Kidney (tissue), 14 donors: ENCODE results near the gene YPEL1. TPM values are rescaled to one million over a fixed set of nuclear protein-coding genes. Genes with fewer than 3 reads are reported as not detected.

ENCODE experiments used
- DNase-seq, 5 donors: peaks; one replicate each; pipeline ENCODE4 v3.0.0-alpha.2; 2013 to 2020
- FAIRE-seq: peaks from 2 replicates; lab custom pipeline; 2012; peaks lifted over from hg19 to GRCh38; lab: Jason Lieb, UNC
- H3K27ac ChIP-seq, 2 donors: one replicate each; pipeline ENCODE4 v1.7.0; 2013; ENCODE audit warnings: low read depth in 2 of 2, low read length in 2 of 2, inconsistent platforms in 1 of 2
- H3K27me3 ChIP-seq: one replicate; pipeline ENCODE4 v1.7.1; 2013; ENCODE audit warnings: low read length, inconsistent platforms; ENCODE audit not compliant: control insufficient read depth, insufficient read depth
- H3K36me3 ChIP-seq, 3 donors: one replicate each; pipeline versions ENCODE4 v1.7.0 to v1.7.1; 2013; ENCODE audit warnings: low read length in 3 of 3, control low read depth in 1 of 3, inconsistent platforms in 1 of 3; ENCODE audit not compliant: insufficient read depth in 3 of 3, control insufficient read depth in 2 of 3
- H3K4me1 ChIP-seq, 3 donors: one replicate each; pipeline versions ENCODE4 v1.7.0 to v1.7.1; 2013; ENCODE audit warnings: low read length in 3 of 3, inconsistent platforms in 1 of 3, low read depth in 1 of 3; ENCODE audit not compliant: control insufficient read depth in 2 of 3, insufficient read depth in 2 of 3
- H3K4me3 ChIP-seq, 3 donors: one replicate each; pipeline versions ENCODE4 v1.7.0 to v1.8.1; 2013; ENCODE audit warnings: low read length in 3 of 3, control low read depth in 1 of 3, inconsistent platforms in 1 of 3
- H3K9ac ChIP-seq, 3 donors: one replicate each; pipeline versions ENCODE4 v1.7.0 to v1.7.1; 2013; ENCODE audit warnings: low read length in 3 of 3, control low read depth in 1 of 3, inconsistent platforms in 1 of 3
- H3K9me3 ChIP-seq, 3 donors: one replicate each; pipeline versions ENCODE4 v1.7.0 to v1.7.1; 2013; ENCODE audit warnings: low read length in 3 of 3, control low read depth in 1 of 3, inconsistent platforms in 1 of 3; ENCODE audit not compliant: control insufficient read depth in 2 of 3, insufficient read depth in 1 of 3
- CTCF ChIP-seq: IDR thresholded peaks from 3 replicates; pipeline ENCODE4 v1.5.1; 2012; ENCODE audit warnings: mild to moderate bottlenecking, moderate library complexity, borderline replicate concordance; ENCODE audit not compliant: insufficient read depth; ENCODE audit errors: extremely low read depth
- intact Hi-C: fragments of 100-400 bp; cut with DNase I; formaldehyde crosslinking; loops from one replicate; pipeline ENCODE4 v1.11.1; 2022
- polyA plus RNA-seq: library from polyadenylated mRNA; stranded (reverse); fragments of 350-450 nt; fragmentation: Illumina TruSeq; extraction: RNeasy Lipid Tissue Mini Kit (QIAGEN cat#74804); gene quantifications from one replicate; pipeline ENCODE4 v1.2.3, GENCODE V29; 2014; ENCODE audit warnings: low read depth, low replicate concordance; ENCODE audit not compliant: insufficient read depth
- total RNA-seq: library from RNA; stranded (reverse); fragmentation: NEBNext Ultra II Directional; extraction: Animal tissue kit (Norgen Biotek cat#: 25700); gene quantifications from one replicate; pipeline ENCODE4 v1.2.1, GENCODE V29; 2021
- donor health status: control.
- donor health status: control.
- donor health status: control.
- donor health status: control.
- donor health status: control.
- donor health status: DM: yes; HTN: yes; CAD: no.
- donor health status: Normal renal cell carcinoma (clear cell type).

Gene YPEL1
- total and polyA plus RNA-seq, 2 donors from 2014 or later, result 2.2 to 6.1 TPM

- H3K9ac ChIP-seq, result no peak overlapping the region
- no peak for TF ChIP-seq CTCF
- H3K36me3 ChIP-seq, result peaks cover 0 to 21% (median 7%) of the 10 kb centered on the region in 3 donors
- DNase-seq (no peak), FAIRE-seq (no peak)
- no peaks in the 10 kb centered on the region for H3K27me3 ChIP-seq
- H3K9me3 ChIP-seq, result no peaks in the 10 kb centered on the region
- no peak overlapping the region for H3K27ac ChIP-seq
- H3K4me1 ChIP-seq, result peaks cover 0 to 12% (median 9%) of the 10 kb centered on the region in 3 donors
- H3K4me3 ChIP-seq, result no peak overlapping the region
- intact Hi-C loops, result no loop called here
Observed at GRCh38 chr22:21699643-21700042, 36.0 kb downstream of the YPEL1 start.

- H3K9ac ChIP-seq, result no peak overlapping the region
- TF ChIP-seq CTCF, result no peak
- FAIRE-seq (no peak), DNase-seq (peak; percentile 77 to 91 (median 81))
- peaks cover 0 to 12% (median 9%) of the 10 kb centered on the region in 3 donors for H3K4me1 ChIP-seq
- intact Hi-C loops, result no loop called here
- peaks cover 0 to 29% (median 9%) of the 10 kb centered on the region in 3 donors for H3K36me3 ChIP-seq
- H3K27ac ChIP-seq, result peak overlapping the region in 1 of 2 donors; percentile 22
- no peaks in the 10 kb centered on the region for H3K9me3 ChIP-seq
- no peaks in the 10 kb centered on the region for H3K27me3 ChIP-seq
- H3K4me3 ChIP-seq, result no peak overlapping the region
Observed at GRCh38 chr22:21698430-21699329, 36.9 kb downstream of the YPEL1 start.

GRCh38 chr22:21697880-21698279 lies 37.7 kb downstream of the YPEL1 start:
- Histone ChIP-seq H3K36me3 (peaks cover 0 to 35% (median 14%) of the 10 kb centered on the region in 3 donors), H3K9ac (no peak overlapping the region), H3K4me3 (no peak overlapping the region), H3K27ac (no peak overlapping the region), H3K27me3 (no peaks in the 10 kb centered on the region), H3K4me1 (peaks cover 0 to 12% (median 9%) of the 10 kb centered on the region in 3 donors), H3K9me3 (no peaks in the 10 kb centered on the region)
- intact Hi-C loops, result no loop called here
- no peak for DNase-seq
- no peak for TF ChIP-seq CTCF
- no peak for FAIRE-seq
